Activated CD4-positive, CD25-positive, alpha-beta regulatory T cell treated with anti-CD3 and anti-CD28 coated beads, Interleukin-2, amount 50 U/mL, for 24 hours (primary cell): Measurements from ENCODE around the gene HRH4.

Experiments used
- ATAC-seq, 2 donors: fragments of 150-1000 bp; cut with Tn5 transposase; one replicate each; pipeline ENCODE4 v1.10.0; 2021; ENCODE audit warnings: mild to moderate bottlenecking in 1 of 2, moderate library complexity in 1 of 2

Gene HRH4, protein sequence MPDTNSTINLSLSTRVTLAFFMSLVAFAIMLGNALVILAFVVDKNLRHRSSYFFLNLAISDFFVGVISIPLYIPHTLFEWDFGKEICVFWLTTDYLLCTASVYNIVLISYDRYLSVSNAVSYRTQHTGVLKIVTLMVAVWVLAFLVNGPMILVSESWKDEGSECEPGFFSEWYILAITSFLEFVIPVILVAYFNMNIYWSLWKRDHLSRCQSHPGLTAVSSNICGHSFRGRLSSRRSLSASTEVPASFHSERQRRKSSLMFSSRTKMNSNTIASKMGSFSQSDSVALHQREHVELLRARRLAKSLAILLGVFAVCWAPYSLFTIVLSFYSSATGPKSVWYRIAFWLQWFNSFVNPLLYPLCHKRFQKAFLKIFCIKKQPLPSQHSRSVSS

DNA sequence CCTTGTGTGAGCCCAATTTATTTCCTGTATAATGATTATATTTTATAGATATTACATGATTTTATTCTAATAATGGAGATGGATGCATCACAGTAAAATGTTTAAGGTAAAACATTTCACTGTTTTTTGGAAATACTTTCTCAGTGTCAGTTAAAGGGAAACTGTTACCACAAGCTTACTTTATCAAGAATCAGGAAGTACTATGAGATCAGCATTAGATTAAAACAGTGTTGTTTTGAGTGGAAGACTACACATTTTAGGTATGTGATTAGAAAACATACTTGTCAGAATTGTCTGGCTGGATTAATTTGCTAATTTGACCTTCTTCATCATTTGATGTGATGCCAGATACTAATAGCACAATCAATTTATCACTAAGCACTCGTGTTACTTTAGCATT is at the start of gene HRH4:
HRH4 (plus strand) TSS at position 250 of the 400 bp plus-strand sequence; CDS start at position 342, 92 bp downstream.
- ATAC-seq, result no peak

DNA sequence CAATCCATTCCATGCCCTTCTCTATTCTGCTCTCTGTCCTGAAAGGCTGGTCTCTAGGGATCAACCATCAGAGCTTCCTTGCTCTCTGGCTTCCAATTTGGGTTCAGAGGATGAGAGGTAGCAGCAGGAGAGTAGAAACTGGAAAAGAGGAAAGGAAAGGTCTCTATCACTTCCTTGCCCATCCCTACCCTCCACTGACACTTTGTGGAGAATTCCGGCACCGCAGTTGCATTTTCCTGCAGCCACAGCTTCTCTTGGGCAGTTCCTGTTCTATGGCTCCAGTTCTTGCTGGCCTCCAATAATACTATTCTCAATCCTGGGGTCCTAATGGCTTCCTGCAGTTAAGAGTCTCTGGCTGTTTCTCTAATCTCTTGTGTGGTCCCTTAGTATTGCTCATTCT is 47.3 kb upstream of the HRH4 start:
- ATAC-seq, result no peak

DNA sequence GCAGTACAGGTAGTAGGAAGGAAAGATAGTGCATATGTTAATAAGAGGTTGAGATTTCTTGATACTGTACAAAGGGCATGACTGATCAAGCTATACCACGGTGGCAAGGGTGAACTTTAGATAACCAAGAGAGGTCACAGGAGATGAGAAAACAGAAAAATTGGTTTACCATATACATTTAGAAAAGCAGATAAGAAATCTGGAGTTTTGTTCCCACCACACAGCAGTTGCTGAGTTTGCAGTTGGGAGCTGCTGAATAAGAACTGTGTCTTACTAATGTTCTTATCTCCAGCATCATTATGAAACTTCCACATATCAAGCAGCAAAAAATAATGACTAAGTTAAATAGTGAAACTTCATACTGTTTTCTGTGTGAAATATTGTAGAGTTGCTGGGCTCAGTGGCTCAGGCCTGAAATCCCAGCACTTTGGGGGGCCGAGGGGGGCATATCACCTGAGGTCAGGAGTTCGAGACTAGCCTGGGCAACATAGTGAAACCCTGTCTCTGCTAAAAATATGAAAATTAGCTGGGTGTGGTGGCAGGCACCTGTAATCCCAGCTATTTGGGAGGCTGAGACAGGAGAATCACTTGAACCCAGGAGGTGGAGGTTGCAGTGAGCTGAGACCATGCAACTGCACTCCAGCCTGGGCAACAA is 46.0 kb upstream of the HRH4 start:
- ATAC-seq, result peak; percentile 81 to 82

DNA sequence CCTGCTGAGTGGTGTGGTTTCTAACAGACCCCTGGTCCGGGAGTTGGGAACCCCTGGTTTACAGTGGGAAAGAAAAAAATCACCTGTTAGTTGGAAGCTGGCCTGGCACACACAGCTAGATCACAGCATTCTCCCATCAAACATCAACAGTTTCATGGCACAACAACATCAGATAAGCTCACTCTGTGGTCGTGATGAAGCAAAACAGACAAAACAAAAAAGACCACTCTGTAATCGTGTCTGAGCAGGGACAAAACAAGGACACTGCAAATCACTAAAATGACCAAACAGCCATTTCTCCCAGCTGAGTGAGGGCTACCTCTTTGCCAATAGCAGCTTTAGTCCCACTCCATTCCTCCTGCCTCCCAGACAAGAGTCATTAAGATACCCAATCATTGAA is 43.0 kb upstream of the HRH4 start:
- no peak for ATAC-seq

DNA sequence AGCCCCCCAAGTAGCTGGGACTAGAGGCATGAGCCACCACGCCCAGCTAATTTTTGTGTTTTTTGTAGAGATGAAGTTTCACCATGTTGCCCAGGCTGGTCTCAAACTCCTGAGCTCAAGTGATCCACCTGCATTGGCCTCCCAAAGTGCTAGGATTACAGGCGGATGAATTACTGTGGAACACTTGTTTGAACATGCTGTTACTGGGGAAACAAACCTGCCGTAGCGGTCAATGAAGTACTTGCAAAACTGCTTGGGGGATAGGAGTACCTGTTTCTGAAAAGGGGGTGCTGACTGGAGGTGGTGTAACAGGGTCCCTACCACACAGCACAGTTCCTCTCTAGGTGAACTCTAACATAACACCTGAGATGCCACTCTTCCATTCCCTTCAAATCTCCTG is 39.9 kb upstream of the HRH4 start:
- no peak for ATAC-seq

DNA sequence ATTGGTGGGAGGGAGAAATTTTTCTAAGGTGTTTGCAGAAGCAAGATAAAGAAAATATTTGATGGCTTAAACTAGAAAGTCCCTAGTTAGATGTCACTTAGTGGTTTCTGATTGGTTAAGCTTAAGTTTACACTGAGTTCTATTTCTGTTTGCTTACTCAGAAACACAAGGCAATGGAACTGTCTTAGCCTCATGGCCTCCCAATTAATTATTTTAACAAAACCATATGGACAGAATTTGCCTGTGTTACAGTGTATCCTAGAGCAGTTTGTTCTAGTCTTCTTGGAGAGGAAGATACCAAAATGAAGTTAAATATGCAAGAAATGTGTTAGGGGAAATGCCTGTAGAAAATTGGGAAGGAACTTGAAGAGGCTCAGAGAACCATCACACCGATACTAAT is 38.6 kb upstream of the HRH4 start:
- no peak for ATAC-seq

DNA sequence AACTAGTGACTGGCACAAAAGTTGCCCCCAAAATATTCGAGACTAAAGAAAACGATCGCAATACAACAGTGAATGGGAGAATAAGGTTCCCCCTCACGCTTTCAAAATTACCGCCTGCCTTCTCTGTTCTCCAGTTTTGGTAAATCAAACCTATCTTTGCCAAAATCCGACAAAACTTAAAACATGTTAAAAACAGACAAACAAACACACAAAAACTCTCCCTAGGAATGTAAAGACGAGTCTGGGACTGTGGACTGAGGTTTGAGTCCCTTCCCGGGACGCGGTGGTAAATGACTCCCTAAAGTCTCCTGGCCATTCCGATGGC is 34.4 kb upstream of the HRH4 start:
- ATAC-seq, result no peak

DNA sequence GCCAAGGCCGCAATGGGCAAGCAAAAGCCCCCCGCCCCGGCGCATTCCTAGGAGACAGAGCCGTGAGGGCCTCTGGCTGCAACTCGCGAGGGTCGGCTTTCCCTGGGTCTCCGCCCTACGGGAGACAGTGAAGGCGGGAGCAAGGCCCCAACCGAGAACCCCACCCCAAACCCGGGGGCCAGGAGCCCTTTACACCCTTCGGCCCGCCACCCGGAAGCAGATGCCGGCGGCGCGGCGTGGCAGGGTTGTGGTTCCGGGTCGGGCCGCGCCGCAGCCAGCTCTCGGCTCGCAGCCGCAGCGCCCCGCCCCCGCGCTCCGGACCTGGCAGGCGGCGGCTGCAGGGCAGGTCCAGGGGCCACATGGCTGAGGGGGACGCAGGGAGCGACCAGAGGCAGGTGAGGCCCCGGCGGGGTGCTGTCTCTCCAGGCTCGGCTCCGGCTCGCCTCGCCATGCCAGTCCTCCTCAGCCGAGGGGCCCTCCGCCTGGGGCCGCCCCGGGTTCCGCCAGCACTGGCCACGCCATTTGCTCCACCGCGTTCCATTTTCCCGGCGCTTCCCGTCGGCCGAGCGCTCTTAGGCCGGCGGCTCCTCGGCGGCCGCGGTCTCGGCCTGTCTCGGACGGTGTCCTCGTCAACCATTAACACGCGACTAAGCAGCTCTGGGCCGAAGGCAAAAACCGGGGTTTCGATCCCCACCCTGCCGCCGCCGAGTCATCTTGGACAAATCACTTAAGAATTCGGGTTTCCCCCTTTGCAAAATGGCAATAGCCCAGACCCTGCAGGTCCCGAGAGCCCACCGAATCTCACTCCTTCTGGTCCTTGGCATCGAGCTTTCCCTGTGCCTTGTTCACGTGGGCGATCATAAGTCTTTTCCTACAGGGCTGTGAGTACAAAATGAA is 33.8 kb upstream of the HRH4 start, which contains the start of gene IMPACT:
IMPACT (plus strand) TSS at position 273 of the 897 bp plus-strand sequence; CDS start at position 360, 87 bp downstream.
- peak; percentile 88 to 93 for ATAC-seq

DNA sequence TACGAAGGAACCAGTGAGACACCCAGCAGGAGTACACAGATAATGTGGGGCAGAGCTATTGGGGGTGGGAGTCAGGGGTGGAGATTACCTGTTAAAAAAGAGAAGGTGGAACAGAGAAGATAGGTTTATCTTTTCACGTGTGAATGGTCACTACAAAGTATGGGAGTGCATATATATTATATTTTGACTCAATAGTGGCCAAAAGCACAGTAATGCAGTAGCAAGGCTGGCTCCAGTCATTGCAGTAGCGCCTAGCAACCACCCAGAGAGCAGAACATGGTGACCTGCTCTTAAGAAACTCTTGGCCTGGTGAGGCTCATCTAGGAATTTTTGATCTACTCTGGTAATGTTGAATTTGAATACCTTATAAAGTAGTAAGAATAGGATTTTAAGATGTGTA is 33.0 kb upstream of the HRH4 start:
- no peak for ATAC-seq

DNA sequence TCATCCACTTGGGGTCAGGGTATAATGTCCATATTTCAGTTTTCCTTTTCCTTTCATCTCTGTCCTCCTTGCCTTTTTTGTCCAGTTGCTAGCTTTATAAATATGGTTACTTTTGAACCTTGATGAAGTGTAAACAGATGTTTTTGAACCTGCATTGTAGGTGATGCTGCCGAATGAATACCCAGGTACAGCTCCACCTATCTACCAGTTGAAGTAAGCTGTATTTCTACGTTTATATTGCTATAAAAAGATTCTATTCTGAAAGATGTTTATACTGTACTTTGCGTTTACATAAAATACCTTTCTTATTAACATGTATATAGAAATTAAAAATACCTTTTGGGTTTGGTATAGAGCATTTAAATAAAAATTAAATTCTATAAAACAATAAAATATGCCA is 31.7 kb upstream of the HRH4 start:
- ATAC-seq, result no peak

DNA sequence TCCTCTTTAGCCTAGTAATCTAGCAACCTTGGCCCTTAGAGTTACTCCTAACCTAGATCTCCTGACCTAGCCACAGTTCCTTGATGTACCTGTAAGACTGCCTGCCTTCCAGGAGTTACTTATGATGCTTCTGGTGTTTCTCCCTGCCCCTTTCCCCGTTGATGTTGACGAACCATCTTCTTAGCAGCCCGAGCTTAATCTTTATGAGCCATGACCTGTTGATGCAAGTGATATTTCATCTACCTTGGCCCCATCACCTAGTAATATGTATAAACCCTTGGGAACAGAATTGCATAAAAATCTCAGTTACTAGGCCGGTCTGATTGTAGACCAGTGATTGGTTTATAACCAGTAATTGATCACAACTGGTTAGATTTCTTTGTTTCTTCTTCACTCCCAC is 31.2 kb upstream of the HRH4 start:
- ATAC-seq, result no peak

DNA sequence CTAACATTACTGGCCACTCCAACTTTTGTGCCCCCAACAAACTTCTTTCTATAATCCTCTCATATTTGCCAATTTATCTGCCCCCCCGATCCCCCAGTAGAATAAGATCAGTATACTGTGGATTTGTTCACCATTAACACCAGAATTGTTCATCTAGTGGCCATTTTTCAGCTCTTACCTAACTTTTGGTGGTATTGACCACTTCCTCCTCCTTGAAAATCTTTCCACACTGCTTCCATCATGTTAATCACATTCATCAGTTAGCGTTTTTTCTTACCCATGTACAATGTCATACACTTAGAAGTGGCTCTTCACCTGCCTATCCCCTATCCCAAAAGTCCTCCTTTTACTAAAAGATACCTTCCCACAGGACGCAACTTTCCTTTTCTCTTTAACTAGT is 27.8 kb upstream of the HRH4 start:
- ATAC-seq, result no peak

DNA sequence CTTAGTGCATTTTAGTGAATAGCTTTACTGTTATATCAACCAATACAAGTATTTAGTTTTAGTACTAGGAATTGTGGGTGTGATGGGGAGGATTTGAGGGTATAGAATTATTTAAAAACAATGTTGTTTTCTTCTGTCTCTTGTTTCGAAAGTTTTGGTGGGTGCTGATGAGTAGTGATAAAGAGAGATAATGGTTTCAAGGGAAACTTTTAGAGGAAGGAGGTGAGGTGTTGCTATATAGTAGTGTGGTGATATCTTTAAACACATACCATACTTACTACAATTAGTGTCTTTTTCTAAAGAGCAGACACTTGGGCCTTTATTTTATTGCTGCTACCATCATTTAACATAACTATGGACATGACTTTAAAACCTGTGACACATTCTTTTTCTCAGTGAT is 23.5 kb upstream of the HRH4 start:
- ATAC-seq, result peak in 1 of 2 donors; percentile 3

DNA sequence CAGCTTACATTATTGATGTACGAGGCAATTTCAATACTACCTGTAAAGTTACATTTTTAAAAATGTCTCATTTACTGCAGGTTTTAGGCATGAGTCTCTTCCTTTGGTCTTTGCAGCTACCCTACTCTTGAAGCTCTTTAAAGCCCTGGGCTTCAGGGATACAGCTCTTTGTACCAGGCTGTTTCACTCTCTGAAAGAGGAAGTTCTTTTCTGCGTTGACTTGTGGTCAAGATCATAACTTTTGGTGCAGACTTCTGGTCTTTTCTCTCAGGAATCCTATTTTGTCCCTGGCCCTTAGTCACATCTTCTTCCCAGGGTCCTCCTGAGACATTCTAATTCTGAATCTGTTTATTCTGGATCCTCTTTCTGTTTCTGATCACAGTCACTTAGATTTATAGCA is 16.6 kb upstream of the HRH4 start:
- no peak for ATAC-seq

DNA sequence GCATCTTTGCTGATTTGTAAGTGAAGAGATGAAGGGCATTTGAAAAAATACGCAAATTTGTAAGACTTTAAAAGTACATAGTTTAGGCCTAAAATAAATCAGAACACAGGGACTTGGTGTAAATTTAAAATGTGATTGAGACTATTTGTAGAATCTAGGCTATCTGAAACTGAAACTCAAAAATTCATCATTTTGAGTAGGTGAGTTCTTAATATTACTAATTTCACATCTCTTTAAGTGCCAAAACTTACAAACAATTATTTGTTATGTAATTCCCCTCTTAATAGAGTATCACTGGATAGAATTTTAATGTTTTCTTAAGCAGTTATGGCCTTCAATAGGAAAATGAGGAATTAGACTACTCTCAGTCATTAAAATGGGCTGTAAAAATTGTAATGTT is 14.0 kb upstream of the HRH4 start:
- ATAC-seq, result peak in 1 of 2 donors; percentile 43

DNA sequence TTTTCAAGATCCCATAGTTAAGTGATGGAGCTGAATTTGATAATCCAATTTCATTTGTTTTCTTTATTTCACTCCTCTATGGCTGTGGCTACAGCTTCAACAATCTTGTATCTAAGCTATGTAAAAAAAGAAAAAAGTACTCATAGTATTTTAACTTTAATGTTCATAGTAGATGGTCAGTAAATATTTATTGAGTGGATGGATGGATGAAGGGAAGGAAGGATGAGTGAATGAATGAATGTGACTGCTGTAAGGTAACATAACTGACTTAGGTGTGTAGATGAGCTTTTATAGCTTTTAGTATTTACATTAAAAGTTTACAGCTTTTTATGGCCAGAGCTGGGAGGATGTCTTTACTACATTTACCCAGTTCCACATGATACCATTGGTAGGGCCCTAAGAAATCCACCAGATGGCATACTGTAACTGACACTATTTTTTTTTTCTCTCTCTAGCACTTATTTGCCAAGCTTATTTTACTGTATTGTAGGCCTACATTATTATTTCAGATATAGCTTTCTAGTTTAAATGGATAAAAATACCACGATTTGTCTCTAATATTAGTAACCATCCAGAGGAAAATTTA is 13.4 kb upstream of the HRH4 start:
- no peak for ATAC-seq

DNA sequence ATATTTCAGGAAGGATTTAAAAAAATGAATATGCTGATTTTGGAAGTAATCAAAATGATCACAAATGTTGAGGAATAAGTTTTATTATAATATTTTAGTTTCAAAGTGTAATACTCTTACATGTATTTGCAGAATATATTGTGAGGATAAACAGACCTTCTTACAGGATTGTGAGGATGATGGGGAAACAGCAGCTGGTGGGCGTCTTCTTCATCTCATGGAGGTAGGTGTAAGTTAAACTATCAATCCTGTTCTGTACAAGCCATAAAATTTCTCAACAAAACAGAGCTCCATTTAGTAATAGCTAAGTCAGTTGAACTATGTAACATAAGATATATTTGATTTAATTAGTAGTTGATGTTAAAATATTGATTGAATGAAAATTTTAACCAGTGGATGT is 12.5 kb upstream of the HRH4 start:
- no peak for ATAC-seq

DNA sequence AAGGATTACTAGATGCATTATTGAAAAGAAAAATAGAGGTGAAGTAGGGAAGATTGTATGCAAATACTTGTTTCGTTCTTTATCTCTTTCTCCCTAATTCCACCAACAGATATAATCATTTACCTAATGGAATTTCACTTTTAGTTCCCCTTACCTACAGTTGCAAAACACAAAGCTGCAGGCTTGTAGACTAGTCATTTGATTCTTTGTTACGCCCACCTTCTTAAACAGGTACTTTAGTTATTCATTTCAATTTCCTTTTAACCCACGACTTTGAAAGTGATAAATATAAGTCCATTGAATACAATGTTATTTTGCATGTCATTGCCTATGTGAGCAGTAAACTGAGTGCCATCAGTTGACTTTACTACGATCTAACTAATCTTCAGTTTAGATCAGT is 3.9 kb upstream of the HRH4 start:
- peak in 1 of 2 donors; percentile 78 for ATAC-seq

DNA sequence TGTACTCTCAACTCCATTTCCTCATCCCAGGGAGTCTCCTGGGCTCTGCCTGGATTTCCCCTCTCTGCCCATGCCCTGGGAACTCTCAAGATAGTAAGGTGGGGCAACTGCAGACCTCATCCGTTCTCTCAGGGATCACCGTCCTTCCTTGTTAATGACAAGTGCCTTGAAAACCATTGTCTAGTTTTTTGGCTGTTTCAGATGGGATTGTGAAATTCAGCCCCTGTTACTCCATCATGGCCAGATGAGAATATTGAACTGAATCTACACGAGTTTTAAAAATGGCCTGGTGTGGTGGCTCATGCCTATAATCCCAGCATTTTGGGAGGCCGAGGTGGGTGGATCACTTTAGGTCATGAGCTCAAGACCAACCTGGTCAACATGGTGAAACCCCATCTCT is 665 bp upstream of the HRH4 start:
- no peak for ATAC-seq

DNA sequence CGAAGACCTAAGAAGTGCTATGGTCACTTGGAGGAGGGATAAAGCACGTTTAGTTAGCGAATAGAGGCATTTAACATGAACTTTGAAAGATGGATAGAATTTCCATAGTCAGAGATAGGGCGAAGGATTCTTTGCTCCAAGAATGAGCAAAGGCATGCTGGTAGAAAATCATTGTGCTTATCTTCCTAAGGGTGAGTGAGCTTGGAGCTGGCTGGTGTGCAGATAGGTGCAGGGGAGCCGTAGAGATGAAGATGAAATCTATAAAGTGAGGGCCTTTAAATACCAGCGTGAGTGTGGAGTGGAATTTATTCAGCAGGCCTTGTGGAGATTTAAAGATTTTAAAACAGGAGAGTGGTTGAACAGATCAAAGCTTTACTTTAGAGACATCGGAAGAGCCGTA is 1.6 kb downstream of the HRH4 start:
- ATAC-seq, result no peak

DNA sequence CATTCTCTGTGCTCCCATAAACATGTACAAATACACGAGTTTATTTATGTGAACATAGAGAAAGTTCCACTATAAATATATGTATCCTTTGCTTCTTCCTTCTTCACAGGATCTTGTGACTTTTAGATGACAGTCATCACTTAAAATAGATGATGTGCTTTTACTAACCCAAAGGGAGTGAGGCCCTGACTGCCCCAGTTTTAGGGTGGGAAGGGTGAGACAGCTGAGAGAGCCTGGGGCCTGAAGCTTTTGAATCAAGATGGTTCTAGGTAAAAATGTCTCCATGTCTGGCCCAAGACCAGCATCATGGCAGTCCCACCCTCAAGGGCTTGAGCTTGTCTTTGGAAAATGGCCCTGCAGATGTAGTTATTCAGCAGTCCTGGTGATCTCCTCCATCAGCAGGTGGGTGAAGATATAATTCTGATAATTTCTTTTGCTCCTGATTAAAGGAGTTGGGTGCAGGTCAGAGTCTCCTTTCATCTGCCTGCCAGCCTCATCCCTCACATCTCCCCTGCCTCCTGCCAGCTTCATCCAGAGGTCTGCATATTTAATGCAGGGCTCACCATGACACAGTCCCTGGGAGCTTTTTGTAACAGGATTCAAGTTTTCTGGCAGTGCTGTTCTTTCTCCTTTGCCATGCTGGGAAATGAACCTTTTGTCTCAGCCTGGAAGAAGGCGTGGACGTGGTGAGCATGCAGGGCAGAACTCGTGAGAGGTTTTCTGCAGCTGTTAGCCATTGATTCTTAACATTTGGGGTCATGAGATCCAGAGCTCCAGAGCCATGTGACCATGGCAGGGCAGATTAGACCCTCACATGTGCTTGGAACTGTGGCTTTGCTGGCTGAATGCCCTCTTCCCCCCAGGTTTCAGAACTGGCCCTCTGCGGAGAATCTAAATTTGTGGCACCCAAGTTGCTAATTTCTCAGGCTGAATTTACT is 2.7 kb downstream of the HRH4 start:
- no peak for ATAC-seq

DNA sequence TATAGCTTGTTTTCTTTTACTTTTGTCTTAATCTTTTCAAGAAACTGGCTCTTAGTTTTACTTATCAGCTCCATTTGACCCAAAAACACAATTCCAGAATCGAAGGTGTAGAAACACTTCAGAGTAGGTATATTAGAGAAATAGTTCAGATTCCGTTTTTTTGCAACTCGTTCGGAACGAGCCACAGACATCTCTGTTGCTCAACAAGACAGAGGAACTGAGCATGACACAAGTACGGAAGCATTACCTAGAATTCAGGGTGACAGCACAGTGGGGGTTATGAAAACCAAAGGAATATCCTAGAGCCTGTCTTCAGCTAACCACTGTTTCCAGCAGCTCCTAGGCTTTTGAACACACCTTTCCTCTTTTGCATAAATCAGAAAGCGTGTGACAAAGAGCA is 5.0 kb downstream of the HRH4 start:
- ATAC-seq, result no peak
